Lower lobe of right lung (tissue), 2 donors: ENCODE results near the gene PTPN11. TPM values are rescaled to one million over a fixed set of nuclear protein-coding genes. Genes with fewer than 3 reads are reported as not detected.
"Not testable (repeated sequence)": the region's sequence is repeated elsewhere in the genome, so short reads cannot be mapped to it uniquely, and the experiment has no call there.

ENCODE experiments used
- ATAC-seq, 2 donors: fragments of 200-7000 bp; cut with Tn5 transposase; one replicate each; pipeline ENCODE4 v1.9.1; 2020 to 2022; ENCODE audit warnings: mild to moderate bottlenecking in 2 of 2, moderate library complexity in 2 of 2
- DNase-seq: peaks from one replicate; pipeline ENCODE4 v3.0.0-alpha.2; 2020
- H3K27ac ChIP-seq: fragments of 200-600 bp; one replicate; pipeline ENCODE4 v1.8.0; 2022
- H3K27me3 ChIP-seq: fragments of 200-600 bp; one replicate; pipeline ENCODE4 v1.8.0; 2022; ENCODE audit warnings: low read depth
- H3K36me3 ChIP-seq: fragments of 200-600 bp; one replicate; pipeline ENCODE4 v1.8.0; 2022; ENCODE audit warnings: mild to moderate bottlenecking
- H3K4me1 ChIP-seq: fragments of 200-600 bp; one replicate; pipeline ENCODE4 v1.8.0; 2022
- H3K4me3 ChIP-seq: fragments of 200-600 bp; one replicate; pipeline ENCODE4 v1.8.0; 2022; ENCODE audit warnings: mild to moderate bottlenecking
- H3K9me3 ChIP-seq: fragments of 200-600 bp; one replicate; pipeline ENCODE4 v1.8.0; 2022
- intact Hi-C: fragments of 100-400 bp; cut with DNase I; formaldehyde crosslinking; loops from one replicate; pipeline ENCODE4 v1.11.0; 2022
- total RNA-seq: library from RNA; stranded (reverse); fragmentation: NEBNext Ultra II Directional; extraction: Animal tissue kit (Norgen Biotek cat#: 25700); gene quantifications from one replicate; pipeline ENCODE4 v1.2.1, GENCODE V29; 2021
- TF ChIP-seq, protein P1 (sequence below): fragments of 200-600 bp; IDR thresholded peaks from one replicate; pipeline ENCODE4 v1.8.0; 2022; ENCODE audit warnings: antibody characterized with exemption, mild to moderate bottlenecking
- donor health status: DM: no; HTN: yes; CAD: no; lungs with severe emphysema.

PTPN11 gene
- total RNA-seq, 1 donor from 2014 or later: 87.5 TPM

DNA sequence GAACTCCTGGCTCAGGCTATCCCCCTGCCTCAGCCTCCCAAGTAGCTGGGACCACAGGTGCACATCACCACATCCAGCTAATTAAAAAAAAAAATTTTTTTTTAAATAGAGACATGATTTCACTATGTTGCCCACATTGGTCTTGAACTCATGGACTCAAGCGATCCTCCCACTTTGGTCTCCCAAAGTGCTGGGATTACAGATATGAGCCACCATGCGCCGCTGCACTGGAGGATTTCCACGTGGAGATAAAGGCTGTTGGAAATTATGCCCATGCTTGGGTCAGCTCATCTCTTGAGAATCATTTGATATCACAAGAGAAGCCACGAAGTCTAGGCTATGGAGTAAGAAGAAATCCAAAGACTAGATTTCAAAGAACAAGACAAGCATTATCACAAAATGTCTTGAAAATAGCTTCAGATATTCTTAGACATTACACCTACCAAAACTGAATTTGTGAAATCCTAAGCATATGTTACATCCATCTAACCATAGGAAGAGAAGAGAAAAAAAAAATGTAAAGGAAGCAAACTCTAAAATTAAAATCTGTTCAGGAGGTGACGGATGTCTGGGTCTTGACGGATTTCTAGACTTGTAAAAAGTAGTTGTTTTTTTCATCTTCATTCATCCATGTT is 99.1 kb downstream of the PTPN11 start:
- no peak overlapping the region for H3K27ac ChIP-seq
- TF ChIP-seq, protein P1, sequence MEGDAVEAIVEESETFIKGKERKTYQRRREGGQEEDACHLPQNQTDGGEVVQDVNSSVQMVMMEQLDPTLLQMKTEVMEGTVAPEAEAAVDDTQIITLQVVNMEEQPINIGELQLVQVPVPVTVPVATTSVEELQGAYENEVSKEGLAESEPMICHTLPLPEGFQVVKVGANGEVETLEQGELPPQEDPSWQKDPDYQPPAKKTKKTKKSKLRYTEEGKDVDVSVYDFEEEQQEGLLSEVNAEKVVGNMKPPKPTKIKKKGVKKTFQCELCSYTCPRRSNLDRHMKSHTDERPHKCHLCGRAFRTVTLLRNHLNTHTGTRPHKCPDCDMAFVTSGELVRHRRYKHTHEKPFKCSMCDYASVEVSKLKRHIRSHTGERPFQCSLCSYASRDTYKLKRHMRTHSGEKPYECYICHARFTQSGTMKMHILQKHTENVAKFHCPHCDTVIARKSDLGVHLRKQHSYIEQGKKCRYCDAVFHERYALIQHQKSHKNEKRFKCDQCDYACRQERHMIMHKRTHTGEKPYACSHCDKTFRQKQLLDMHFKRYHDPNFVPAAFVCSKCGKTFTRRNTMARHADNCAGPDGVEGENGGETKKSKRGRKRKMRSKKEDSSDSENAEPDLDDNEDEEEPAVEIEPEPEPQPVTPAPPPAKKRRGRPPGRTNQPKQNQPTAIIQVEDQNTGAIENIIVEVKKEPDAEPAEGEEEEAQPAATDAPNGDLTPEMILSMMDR: no peak
- no peaks in the 10 kb centered on the region for H3K4me1 ChIP-seq
- H3K4me3 ChIP-seq: no peak overlapping the region
- no peaks in the 10 kb centered on the region for H3K36me3 ChIP-seq
- no peak for DNase-seq
- H3K27me3 ChIP-seq: no peaks in the 10 kb centered on the region
- intact Hi-C loops: no loop called here
- H3K9me3 ChIP-seq: no peaks in the 10 kb centered on the region
- ATAC-seq: no peak

- H3K9me3 ChIP-seq: no peaks in the 10 kb centered on the region
- TF ChIP-seq, protein P1: no peak
- intact Hi-C loops: no loop called here
- H3K27ac ChIP-seq: no peak overlapping the region
- ATAC-seq: no peak
- H3K36me3 ChIP-seq: no peaks in the 10 kb centered on the region
- H3K4me1 ChIP-seq: no peaks in the 10 kb centered on the region
- H3K4me3 ChIP-seq: no peak overlapping the region
- no peak for DNase-seq
- H3K27me3 ChIP-seq: no peaks in the 10 kb centered on the region
These were observed 99.6 kb downstream of the PTPN11 start for GRCh38 chr12:112518365-112518735.

GRCh38 chr12:112519841-112520340 is 101.1 kb downstream of the PTPN11 start:
- intact Hi-C loops, H3K4me1 ChIP-seq, H3K4me3 ChIP-seq, H3K36me3 ChIP-seq, DNase-seq, H3K9me3 ChIP-seq, ATAC-seq, H3K27me3 ChIP-seq, H3K27ac ChIP-seq: not testable (repeated sequence)

DNA sequence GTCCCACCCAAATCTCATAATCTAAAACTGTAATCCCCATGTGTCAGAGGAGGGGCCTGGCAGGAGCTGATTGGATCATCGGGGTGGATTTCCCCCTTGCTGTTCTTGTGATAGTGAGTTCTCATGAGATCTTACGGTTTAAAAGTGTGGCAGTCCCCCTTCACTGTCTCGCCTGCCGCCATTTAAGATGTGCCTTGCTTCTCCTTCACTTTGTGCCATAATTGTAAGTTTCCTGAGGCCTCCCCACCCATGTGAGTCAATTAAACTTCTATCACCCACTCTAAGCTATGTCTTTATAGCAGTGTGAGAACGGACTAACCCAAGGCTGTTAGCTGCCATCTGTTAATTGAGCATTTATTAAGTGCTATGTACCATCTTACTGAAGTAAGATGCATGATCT is 105.1 kb downstream of the PTPN11 start:
- Histone ChIP-seq H3K9me3 (no peaks in the 10 kb centered on the region), H3K27ac (no peak overlapping the region), H3K4me1 (no peaks in the 10 kb centered on the region), H3K27me3 (no peaks in the 10 kb centered on the region), H3K36me3 (no peaks in the 10 kb centered on the region), H3K4me3 (no peak overlapping the region)
- TF ChIP-seq, protein P1: no peak
- intact Hi-C loops: no loop called here
- ATAC-seq: no peak
- no peak for DNase-seq

- no peaks in the 10 kb centered on the region for H3K9me3 ChIP-seq
- H3K27me3 ChIP-seq: no peaks in the 10 kb centered on the region
- intact Hi-C loops: no loop called here
- no peak for DNase-seq
- TF ChIP-seq, protein P1: no peak
- H3K36me3 ChIP-seq: no peaks in the 10 kb centered on the region
- no peak for ATAC-seq
- H3K4me1 ChIP-seq: no peaks in the 10 kb centered on the region
- H3K4me3 ChIP-seq: no peak overlapping the region
- H3K27ac ChIP-seq: no peak overlapping the region
These were observed 105.5 kb downstream of the PTPN11 start for GRCh38 chr12:112524269-112524668.

GRCh38 chr12:112524676-112525425 is 106.1 kb downstream of the PTPN11 start:
- Histone ChIP-seq H3K36me3 (no peaks in the 10 kb centered on the region), H3K27me3 (no peaks in the 10 kb centered on the region), H3K27ac (no peak overlapping the region), H3K4me3 (no peak overlapping the region), H3K9me3 (no peaks in the 10 kb centered on the region), H3K4me1 (no peaks in the 10 kb centered on the region)
- intact Hi-C loops: no loop called here
- ATAC-seq (no peak), DNase-seq (no peak)
- TF ChIP-seq, protein P1: no peak
